Activated T-helper 1 cell treated with anti-CD3 and anti-CD28 coated beads, Interleukin-2, amount 50 U/mL, for 16 hours (primary cell): Measurements from ENCODE around the gene CAPN1.

Source experiments
- DNase-seq, 2 donors: peaks; one replicate each; pipeline ENCODE4 v3.0.0-alpha.2; 2020; ENCODE audit warnings: low read depth in 1 of 2, low spot score in 1 of 2

The CAPN1 gene

GRCh38 chr11:65189191-65189590 lies 7.5 kb downstream of the CAPN1 start:
- no peak for DNase-seq

- no peak for DNase-seq
Measured at GRCh38 chr11:65194564-65194963, 12.8 kb downstream of the CAPN1 start.

DNA sequence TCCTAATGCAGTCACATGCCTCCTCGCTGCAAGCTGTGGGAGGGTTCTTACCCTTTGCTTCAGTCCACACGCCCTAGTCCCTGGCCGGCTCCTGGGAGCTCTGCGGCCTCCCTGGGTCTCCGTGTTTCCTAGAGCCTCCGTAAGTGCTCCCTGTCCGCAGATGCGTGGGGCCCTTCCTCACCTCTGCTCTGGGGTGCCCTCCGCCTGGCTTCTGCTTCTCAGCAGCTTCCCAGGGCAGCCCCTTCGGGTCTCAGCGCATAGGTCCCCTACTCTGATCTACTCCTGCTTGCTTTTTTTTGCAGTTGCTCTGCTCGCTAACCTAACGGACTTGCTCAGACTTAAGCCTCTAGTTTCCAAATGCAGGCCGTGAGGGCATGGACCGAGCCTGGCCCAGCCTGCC lies 22.4 kb downstream of the CAPN1 start:
- no peak for DNase-seq

DNA sequence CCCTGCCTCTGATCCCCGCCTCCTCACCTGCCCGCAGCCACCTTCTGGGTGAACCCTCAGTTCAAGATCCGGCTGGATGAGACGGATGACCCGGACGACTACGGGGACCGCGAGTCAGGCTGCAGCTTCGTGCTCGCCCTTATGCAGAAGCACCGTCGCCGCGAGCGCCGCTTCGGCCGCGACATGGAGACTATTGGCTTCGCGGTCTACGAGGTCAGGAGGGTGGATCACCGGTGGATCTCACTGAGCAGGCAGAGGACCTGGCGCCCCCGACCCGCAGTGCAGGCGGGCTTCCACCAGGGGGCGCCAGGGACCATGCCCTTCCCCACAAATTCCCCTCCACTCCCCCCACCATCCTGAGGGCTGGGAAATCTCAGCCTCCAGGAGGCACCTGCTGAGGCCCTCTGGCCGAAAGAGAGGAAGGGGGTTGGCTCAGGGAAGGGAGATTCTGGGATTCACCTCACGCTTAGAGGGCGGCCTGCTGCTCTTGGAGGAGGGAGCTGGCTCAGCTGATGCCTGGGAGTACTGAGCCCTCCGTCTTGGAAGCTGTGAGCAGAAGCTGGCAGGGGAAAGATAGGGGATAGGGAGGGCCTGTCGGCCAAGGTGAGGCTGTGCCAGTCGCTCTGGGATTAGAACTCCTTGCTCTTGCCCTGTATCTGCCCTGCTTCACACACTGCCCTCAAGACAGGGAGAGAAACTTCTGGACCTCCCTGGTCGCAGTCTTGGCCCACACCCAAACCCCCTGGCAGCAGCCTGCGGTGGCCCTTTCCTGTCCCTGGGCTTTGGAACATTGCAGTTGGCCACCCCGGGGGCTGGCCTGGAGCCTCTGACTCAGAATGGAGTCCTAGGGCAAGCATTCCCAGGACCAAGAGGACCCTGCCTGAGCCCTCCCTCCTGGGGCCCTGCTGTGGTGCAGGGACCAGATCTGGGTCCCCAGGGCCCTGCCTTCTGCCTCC lies 23.2 kb downstream of the CAPN1 start:
- peak in 1 of 2 donors; percentile 33 for DNase-seq

- DNase-seq: no peak
Measured at GRCh38 chr11:65205602-65205967, 23.9 kb downstream of the CAPN1 start.

- DNase-seq: no peak
Measured at GRCh38 chr11:65206441-65206841, 24.7 kb downstream of the CAPN1 start.

DNA sequence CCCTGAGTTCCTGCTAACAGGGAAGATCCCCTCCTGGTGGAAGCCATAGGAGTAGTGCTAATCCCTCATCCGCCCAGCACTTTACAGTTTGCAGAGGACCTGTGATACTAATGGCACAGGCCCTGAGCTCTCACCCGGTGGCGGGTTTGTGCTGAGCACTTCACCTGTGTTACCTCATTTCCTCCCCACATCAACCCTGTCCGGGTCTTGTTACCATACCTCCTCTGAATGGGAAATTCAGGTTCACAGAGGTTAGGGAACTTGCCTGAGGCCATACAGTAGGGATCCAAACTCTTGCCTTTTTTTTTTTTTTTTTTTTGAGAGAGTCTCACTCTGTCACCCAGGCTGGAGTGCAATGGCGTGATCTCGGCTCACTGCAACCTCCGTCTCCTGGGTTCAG lies 25.2 kb downstream of the CAPN1 start:
- DNase-seq: no peak

DNA sequence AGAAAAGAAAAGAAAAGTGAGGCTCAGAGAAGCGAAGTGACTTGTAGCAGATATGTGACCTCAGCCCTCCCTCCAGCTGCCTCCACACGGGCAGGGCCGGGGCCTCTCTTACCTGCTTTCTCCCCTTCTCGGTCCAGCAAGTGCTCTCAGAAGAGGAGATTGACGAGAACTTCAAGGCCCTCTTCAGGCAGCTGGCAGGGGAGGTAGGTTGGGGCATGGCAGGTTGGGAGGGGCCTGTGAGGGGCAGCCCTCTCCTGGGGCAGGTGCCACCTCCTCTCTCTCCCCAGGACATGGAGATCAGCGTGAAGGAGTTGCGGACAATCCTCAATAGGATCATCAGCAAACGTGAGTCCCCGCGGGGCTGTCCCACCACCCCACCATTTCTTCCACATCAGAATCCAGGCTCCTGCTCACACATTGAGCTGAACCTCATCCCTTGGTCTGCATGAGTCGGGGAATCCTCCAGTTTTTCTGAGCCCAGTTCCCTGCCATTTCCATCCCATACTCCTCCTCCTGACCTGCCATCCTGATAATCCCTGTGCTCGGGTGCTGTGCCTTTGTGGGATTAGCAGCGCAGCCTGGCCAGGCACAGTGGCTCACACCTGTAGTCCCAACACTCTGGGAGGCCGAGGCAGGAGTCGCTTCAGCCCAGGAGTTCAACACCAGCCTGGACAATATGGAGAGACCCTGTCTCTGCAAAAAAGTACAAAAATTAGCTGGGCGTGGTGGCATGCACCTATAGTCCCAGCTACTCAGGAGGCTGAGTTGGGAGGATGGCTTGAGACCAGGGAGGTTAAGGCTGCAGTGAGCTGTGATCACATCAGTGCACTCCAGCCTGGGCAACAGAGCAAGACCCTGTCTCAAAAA lies 26.4 kb downstream of the CAPN1 start:
- no peak for DNase-seq

- DNase-seq: no peak
Measured at GRCh38 chr11:65208785-65209710, 27.3 kb downstream of the CAPN1 start.

DNA sequence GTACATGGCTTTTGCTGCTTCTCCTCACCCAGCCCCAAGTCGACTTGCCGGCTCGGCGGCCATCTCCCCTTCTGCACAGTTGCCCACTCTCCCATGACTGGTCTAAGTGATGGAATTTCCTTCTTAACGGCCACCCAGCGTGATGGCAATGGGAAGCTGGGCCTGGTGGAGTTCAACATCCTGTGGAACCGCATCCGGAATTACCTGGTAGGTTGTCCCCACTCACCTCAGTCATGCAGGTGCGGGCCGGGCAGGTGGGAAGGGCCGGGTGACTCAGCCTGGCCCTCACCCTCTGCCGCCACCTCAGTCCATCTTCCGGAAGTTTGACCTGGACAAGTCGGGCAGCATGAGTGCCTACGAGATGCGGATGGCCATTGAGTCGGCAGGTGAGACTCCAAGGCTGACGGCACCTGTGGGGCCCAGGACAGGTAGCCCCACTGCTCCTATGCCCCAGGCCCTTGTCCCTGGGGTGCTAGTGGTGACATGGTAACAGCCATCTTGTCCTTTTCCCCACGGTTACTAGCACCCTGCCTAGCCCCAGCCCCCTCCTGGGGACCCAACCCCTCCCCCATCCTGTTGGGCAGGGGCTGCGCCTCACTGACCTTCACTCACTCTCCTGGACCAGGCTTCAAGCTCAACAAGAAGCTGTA lies 28.1 kb downstream of the CAPN1 start:
- DNase-seq: no peak

DNA sequence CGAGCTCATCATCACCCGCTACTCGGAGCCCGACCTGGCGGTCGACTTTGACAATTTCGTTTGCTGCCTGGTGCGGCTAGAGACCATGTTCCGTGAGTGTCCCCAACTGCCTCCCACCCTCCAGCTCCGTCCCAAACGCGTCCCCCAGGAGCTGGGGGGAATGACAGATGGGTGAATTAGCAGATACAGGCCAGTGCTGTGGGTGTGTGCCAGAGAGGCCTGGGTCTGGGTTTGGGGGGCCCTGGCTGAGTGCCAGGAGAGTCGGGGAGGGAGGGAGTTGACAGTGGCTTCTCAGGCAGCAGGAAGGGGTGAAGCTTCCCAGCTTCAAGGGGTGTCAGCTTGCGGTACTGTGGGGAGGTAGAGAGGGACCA lies 28.6 kb downstream of the CAPN1 start:
- DNase-seq: no peak

- DNase-seq: no peak
Measured at GRCh38 chr11:65210748-65211147, 29.0 kb downstream of the CAPN1 start.

- no peak for DNase-seq
Measured at GRCh38 chr11:65211293-65212105, 29.8 kb downstream of the CAPN1 start.

DNA sequence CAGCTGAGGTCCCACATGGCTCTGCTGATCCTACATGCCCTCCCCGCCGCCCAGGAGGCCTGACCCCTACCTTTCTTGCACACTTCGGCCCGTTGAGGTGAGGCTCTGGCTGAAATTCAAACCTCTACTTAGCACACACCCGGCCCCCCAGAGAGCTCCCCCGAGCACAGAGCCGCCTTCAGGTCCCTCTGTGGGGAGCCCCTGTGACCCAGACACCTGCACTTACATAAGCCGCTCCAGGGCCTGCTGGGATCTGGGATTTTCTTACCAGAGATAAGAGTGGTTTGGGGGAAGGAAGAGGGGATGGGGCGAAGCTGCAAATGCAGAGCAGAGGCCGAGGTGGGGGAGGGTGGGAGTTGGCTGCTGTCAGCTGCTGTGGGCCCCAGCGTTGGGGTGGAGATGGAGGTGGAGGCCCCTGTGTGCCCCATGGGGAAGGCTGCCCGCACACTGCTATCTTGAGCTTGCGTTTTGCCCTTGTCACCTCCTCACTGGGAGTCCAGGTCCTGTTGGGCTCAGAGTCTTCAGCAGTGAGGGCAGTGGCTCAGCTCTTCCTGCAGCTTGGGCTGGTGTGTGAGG lies 30.6 kb downstream of the CAPN1 start:
- no peak for DNase-seq

DNA sequence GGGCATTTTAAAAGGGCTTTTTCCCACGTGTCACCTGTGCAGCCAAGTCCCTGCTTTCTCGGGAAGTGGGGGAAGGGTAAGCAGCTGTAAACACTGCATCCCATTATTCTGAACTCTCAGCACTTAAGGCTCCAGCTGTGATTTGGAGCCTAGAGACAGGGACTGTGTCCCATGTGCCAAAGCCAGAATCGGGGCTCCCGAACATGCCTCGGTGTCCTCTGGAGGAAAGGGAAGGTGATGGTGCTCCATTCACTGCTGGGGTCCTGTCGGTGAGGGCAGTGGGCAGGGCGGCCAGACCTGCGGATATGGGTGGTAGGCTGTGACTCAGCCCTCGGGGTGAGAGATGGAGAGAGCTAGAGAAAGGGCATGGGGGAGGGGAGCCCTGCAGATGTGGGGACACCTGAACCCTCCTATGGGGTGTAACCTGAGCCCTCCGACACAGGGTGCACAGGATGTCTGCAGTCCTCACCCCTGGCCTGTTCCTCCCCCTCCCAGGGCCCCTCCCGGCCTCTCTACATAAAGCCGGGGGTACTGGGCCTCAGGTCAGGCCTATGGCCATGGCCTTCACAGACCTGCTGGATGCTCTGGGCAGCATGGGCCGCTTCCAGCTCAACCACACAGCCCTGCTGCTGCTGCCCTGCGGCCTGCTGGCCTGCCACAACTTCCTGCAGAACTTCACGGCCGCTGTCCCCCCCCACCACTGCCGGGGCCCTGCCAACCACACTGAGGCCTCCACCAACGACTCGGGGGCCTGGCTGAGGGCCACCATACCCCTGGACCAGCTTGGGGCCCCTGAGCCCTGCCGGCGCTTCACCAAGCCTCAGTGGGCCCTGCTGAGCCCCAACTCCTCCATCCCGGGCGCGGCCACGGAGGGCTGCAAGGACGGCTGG lies 31.8 kb downstream of the CAPN1 start:
- no peak for DNase-seq

DNA sequence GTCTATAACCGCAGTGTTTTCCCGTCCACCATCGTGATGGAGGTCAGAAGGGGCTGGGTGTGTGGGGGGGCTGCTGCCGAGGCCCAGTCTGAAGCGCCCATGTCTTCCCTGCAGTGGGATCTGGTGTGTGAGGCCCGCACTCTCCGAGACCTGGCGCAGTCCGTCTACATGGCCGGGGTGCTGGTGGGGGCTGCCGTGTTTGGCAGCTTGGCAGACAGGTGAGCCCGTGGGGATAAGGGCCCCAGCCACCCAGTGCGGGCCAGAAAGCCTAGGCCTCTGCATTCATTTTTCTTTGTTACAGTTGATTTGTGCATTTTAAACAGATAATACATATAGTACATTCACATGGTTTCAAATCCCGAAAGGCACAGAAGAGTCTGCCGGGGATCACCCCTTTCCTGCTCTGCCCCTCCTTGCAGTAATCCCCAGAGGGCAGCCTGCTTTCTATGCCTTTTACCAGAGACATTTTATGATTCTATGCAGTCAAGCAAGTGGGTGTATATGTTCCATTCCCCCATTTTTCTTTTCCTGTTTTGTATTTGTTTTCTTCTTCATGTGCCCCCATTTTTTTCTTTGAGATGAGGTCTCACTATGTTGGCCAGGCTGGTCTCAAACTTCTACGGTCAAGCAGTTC lies 32.6 kb downstream of the CAPN1 start:
- DNase-seq: no peak

DNA sequence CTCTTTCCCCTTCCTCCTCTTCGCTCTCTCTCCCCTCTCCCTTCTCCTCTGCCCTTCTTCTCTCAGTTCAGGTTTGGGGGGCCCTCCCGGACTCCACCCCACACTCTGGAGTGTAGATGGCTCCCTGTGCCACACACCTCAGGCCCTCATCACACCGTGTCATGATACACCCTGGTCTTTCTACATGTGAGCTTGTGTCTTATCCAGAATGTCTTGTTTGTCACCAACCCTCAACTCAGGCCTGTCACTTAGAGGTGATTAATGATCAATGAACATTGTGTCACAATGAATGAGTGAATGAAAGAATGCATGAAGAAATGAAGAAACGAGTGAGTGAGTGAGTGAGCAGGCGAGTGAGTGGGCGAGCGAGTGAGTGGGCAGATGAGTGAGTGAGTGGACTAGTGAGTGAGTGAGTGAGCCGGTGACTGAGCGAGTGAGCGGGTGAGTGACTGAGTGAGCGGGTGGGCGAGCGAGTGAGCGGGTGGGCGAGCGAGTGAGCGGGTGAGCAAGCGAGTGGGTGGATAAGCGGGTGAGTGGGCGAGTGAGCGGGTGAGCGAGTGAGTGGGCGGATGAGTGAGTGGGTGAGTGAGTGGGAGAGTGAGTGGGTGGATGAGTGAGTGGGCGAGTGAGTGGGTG lies 33.8 kb downstream of the CAPN1 start:
- no peak for DNase-seq
